Adipocyte (in vitro differentiated cells): Measurements from ENCODE around the gene PPP1R1C.
A peak's percentile ranks its signal among the peaks of the same experiment; 100 is the strongest.

Experiments used
- DNase-seq: peaks from one replicate; pipeline ENCODE4 v3.0.0-alpha.2; 2015; ENCODE audit warnings: low read depth
- H3K27me3 ChIP-seq: replicated peaks from 2 replicates; pipeline ENCODE4 v1.7.0; 2013; ENCODE audit warnings: mild to moderate bottlenecking, low read length, moderate library complexity; ENCODE audit not compliant: control insufficient read depth, insufficient read depth
- H3K36me3 ChIP-seq: 2 replicates; pipeline ENCODE4 v1.7.0; 2013; ENCODE audit warnings: low read length, mild to moderate bottlenecking, moderate library complexity; ENCODE audit not compliant: control insufficient read depth, insufficient read depth, severe bottlenecking
- H3K4me1 ChIP-seq: 2 replicates; pipeline ENCODE4 v1.7.0; 2013; ENCODE audit warnings: mild to moderate bottlenecking, low read length, moderate library complexity; ENCODE audit not compliant: control insufficient read depth, insufficient read depth
- H3K4me3 ChIP-seq: 2 replicates; pipeline ENCODE4 v1.7.0; 2013; ENCODE audit warnings: mild to moderate bottlenecking, low read length, moderate library complexity
- H3K9ac ChIP-seq: 2 replicates; pipeline ENCODE4 v1.7.0; 2013; ENCODE audit warnings: mild to moderate bottlenecking, low read length, moderate library complexity
- H3K9me3 ChIP-seq: 2 replicates; pipeline ENCODE4 v1.7.0; 2013; ENCODE audit warnings: mild to moderate bottlenecking, low read length, moderate library complexity; ENCODE audit not compliant: control insufficient read depth

Gene PPP1R1C

DNA sequence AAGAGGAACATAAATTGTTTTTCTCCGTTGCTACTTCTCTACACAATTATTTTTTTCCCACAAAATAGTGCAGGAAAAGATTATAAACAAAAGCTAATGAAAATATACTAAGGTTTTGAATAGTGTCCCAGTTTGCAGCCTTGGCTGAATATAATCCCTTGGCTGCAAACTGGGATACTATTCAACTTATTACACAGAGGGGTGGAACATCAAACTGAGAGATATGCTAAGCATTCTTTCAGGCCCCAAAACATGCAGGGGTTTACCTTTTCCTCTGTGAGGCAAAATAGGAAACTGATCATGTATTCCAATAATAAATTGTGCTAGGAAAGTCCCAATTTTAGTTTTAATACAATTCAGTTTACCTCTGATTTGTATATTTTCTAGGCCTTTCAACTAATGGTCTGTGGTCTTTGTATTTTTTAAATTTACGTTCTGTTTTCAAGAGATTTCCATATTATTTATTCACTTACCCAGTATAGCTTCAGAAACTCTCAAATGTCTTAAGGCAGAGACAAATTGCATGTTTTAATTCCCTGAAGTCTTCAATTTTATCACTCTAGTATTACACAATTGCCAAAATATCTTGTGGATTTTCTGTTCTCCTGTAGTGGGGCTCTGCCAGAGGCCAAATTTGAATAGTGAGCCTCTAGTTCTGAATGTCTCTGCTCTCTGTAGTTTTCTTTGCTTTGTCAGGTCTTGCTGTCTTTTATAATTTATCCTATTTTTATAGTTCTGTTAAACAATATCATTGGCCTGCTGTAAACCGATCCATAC, 63.9 kb downstream of the PPP1R1C start:
- Histone ChIP-seq H3K9me3 (no peaks in the 10 kb centered on the region), H3K36me3 (no peaks in the 10 kb centered on the region), H3K27me3 (no peaks in the 10 kb centered on the region), H3K4me3 (peak overlapping the region; percentile 35), H3K4me1 (peaks cover 52% of the 10 kb centered on the region), H3K9ac (peak overlapping the region; percentile 48)
- peak; percentile 65 for DNase-seq

DNA sequence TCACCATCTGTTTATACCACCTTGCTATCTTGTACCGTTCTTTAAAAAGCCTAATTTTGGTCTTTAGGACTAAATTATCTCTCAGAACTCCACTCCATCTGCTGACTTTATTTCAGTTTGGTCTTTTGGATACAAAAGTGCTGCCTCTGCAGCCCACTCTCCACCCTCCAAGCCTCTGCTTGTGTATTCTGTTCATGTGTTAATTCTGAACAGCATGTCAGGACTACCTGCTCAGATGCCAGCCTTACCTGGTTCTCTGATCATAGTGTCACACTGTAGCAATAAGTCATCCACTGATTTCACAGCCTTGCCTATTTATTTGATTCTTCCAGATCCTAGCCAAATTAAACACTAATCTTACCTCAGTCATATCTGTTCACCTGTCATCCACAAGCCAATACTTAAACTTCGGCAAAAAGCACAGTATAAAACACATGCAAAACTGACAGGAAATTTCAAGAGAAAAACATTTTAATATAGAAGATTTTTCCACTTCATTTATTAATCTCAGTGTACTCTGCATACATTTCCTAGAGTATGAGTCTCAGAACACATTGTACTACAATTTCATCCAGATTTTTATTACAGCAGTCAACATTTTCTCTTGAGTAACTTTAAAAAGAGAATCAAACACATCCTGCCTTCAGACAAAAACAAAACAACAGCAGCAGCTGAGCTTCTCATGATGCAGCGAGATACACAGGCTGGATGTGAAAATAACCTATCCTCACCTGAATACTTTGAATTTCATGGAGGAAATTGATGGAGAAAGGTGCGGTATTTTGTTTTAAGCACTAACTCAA, 64.9 kb downstream of the PPP1R1C start:
- Histone ChIP-seq H3K9ac (peak overlapping the region; percentile 48), H3K27me3 (no peaks in the 10 kb centered on the region), H3K4me1 (peaks cover 52% of the 10 kb centered on the region), H3K36me3 (no peaks in the 10 kb centered on the region), H3K4me3 (peak overlapping the region; percentile 35), H3K9me3 (no peaks in the 10 kb centered on the region)
- no peak for DNase-seq

DNA sequence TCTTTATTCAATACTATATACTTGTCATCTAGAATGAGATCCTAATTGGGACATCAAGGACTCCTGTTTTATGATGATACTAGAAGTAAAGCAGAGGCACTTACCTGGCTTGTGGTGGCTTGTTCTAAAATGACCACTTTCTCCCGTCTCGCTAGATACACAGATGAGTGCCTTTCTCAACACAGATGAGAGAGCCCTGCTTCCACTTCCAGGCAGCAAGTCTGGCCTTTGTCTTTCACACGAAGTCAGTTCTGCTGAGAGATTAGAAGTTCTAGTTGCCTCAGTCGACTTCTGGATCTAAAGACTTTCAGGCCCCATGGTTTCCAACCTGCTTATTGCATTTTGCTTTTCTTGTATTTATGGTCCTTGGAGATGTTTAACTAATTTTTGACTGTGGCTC, 70.3 kb downstream of the PPP1R1C start:
- Histone ChIP-seq H3K27me3 (no peaks in the 10 kb centered on the region), H3K36me3 (no peaks in the 10 kb centered on the region), H3K4me3 (no peak overlapping the region), H3K4me1 (peaks cover 12% of the 10 kb centered on the region), H3K9me3 (no peaks in the 10 kb centered on the region), H3K9ac (no peak overlapping the region)
- no peak for DNase-seq

DNA sequence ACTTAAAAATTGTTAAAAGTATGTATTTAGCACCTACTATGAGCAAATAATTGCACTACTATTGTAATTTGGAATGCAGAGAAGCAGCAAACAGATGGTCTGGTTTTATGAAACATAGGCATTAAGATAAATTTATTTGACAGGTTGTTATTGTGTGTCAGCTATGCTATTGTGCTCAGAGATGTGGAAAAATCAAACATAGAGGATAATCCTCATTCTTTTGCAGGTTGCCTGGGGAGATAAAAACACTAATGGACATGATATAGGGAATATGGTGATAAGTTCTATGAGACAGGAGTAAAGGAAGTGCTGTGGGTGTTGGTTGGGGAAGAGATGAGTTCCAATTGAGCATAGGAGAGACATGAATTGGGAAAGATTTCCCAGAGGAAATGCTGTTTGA, 71.3 kb downstream of the PPP1R1C start:
- Histone ChIP-seq H3K36me3 (no peaks in the 10 kb centered on the region), H3K9ac (no peak overlapping the region), H3K9me3 (no peaks in the 10 kb centered on the region), H3K4me1 (peaks cover 6% of the 10 kb centered on the region), H3K27me3 (no peaks in the 10 kb centered on the region), H3K4me3 (no peak overlapping the region)
- DNase-seq, result no peak

DNA sequence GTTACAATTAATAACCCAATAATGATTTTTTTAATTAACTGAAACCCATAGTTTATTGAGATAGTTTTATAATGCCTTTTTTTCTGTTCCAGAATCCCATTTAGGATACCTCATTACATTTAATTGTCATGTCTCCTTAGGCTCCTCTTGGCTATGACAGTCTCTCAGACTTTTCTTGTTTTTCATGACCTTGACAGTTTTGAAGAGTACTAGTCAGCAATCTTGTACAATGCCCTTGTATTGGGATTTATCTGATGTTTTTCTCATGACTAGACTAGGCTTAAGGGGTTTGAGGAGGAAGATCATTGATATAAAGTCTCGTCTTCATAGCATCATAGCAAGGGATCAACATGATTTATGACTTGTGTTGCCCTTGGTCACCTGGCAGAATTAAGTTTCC, 72.4 kb downstream of the PPP1R1C start:
- Histone ChIP-seq H3K4me3 (no peak overlapping the region), H3K9me3 (no peaks in the 10 kb centered on the region), H3K4me1 (peaks cover 9% of the 10 kb centered on the region), H3K27me3 (no peaks in the 10 kb centered on the region), H3K9ac (no peak overlapping the region), H3K36me3 (no peaks in the 10 kb centered on the region)
- no peak for DNase-seq

DNA sequence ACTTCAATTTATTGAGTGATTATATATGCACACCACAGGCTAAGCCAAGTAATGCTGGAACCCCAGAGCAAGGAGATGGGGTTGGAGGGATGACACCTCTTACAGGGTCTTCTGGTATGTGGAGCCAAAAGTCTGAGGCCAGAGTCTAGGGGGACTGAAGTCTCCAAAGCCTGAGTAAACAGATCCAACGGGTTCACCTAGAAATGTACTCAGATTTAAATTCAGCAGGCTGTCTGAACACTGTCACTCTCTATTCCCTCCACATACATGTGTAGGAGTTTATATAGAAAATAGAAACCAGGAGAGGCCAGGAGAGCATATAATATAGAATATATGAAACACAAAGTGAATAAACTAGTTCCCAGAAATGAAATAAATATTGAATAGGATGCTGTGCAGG, 76.1 kb downstream of the PPP1R1C start:
- no peaks in the 10 kb centered on the region for H3K9me3 ChIP-seq
- no peak for DNase-seq
- H3K4me3 ChIP-seq, result no peak overlapping the region
- no peaks in the 10 kb centered on the region for H3K36me3 ChIP-seq
- H3K9ac ChIP-seq, result no peak overlapping the region
- peaks cover 34% of the 10 kb centered on the region for H3K4me1 ChIP-seq
- no peaks in the 10 kb centered on the region for H3K27me3 ChIP-seq

DNA sequence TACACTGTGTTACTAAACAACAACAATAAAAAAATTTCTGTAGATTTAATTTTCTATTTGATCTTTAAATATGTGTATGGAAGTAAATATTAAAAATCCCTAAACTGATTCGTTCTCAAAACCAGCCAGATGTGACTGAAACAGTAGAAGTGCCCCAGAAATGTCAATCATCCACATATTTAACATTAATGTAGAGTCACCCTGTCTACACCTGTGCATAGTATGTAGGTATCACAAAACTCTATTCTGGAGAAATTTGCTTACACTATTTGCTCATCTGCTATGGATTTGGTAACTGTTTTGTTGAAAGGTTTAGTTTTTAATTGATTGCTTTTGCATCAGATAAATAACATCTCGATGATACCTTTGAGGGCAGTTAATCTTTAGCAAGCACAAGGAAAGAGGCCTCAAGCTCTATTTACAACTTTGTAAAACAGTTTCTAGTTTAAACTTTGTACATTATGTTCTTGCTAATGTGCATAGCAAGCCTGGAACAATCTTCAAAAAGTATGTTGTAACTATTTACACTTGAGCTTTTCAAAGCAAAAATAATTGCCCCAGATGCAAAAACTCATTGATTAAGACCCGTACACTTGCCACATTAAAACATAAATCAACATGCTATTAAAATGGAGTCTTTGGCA, 76.8 kb downstream of the PPP1R1C start:
- H3K4me1 ChIP-seq, result peaks cover 41% of the 10 kb centered on the region
- H3K27me3 ChIP-seq, result no peaks in the 10 kb centered on the region
- no peak overlapping the region for H3K9ac ChIP-seq
- no peaks in the 10 kb centered on the region for H3K9me3 ChIP-seq
- no peak overlapping the region for H3K4me3 ChIP-seq
- DNase-seq, result no peak
- no peaks in the 10 kb centered on the region for H3K36me3 ChIP-seq

DNA sequence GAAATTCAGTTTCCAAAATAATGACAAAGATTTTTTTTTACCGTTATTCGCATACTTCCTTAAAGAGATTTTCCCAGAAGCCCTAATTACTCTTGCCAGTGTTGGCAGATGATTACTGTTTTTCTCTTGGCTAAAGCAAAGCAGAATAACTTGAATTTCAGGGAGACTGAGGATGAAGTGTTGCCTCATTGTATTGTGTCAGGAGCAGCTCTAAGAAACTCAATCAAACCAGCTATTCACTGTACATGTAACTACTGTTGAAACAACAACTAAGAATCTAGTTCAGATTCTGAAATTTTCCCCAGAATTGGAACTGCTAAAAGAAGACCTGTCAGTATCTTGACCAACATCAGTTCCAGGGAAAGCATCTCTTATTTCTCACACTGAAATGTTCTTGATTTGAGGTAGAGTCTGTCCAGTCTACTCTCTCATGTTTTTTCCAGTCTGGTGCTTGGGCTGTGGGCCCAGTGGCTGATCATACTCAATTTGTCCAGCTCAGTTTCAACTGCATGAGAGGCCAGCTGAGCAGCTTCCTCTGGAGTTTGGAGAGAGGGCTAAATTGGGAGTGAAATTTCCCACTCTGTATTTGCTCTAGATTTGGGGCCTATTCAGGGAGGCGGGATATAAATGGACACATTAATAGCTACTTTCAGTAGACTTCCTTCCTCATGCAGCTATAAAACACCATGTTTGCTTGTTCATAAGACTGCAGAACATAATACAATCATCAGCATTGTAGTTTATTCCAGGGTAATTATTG, 78.5 kb downstream of the PPP1R1C start:
- H3K9ac ChIP-seq, result peak overlapping the region; percentile 15
- DNase-seq, result peak; percentile 32

DNA sequence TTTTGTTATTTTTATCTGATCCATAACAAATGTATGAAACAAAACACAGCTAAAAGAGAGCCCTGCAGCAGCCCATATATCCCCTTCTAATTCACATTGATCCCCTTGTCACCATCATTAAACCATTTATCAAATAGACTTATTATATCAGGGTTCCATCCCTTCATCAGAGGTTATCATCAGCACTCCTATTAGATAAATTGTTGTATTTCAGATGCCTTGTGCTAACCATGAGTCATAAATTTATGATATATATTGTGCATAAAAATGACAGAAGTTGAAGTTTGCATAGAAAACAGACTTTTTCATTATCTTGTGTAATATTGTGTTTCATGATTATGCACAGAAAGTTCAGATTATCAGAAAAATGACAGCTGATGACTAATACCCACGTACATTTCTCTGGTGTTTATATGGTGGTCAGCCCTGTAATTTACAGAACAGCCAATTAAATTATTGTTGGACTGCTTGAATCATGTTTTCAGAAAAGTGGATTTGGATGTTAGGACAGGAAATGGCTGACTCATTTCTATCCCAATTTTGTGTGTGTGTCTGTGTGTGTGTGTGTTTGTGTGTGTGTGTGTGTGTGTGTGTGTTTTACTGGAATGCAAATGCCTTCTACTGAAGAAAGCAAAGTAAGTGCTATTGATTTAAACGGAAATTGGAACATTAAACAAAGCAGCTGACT, 80.9 kb downstream of the PPP1R1C start:
- H3K4me1 ChIP-seq, result peaks cover 58% of the 10 kb centered on the region
- H3K27me3 ChIP-seq, result no peaks in the 10 kb centered on the region
- H3K9ac ChIP-seq, result no peak overlapping the region
- DNase-seq, result peak; percentile 83
- H3K4me3 ChIP-seq, result no peak overlapping the region
- no peaks in the 10 kb centered on the region for H3K36me3 ChIP-seq
- H3K9me3 ChIP-seq, result no peaks in the 10 kb centered on the region

More for the DNA sequence above, 78.5 kb downstream of the PPP1R1C start:
- H3K9me3 ChIP-seq, result no peaks in the 10 kb centered on the region
- H3K4me1 ChIP-seq, result peaks cover 58% of the 10 kb centered on the region
- H3K4me3 ChIP-seq, result no peak overlapping the region
- H3K36me3 ChIP-seq, result no peaks in the 10 kb centered on the region
- no peaks in the 10 kb centered on the region for H3K27me3 ChIP-seq

DNA sequence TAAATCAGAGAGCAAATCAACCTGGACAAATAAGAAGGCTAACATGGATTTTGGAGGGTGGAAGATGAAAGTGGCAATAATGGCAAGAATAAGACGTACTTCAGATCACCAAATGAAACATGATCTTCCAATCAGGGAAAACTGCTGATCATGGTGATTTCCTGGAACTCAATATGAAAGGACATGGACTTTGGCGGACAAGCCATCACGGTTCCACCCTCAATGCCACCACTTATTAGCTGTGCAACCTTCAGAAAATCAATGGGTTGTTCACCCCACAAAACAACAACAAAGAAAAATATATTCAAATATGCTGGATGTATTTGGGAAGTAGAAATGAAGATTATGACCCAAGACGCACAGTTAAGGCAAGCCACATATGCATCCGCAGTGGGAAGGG, 81.7 kb downstream of the PPP1R1C start:
- no peak for DNase-seq
- H3K4me3 ChIP-seq, result no peak overlapping the region
- peaks cover 56% of the 10 kb centered on the region for H3K4me1 ChIP-seq
- no peak overlapping the region for H3K9ac ChIP-seq
- no peaks in the 10 kb centered on the region for H3K9me3 ChIP-seq
- H3K27me3 ChIP-seq, result no peaks in the 10 kb centered on the region
- H3K36me3 ChIP-seq, result no peaks in the 10 kb centered on the region
